HepG2 (cell line): Measurements from ENCODE around the gene MAN2A1. TPM values are rescaled to one million over a fixed set of nuclear protein-coding genes. Genes with fewer than 3 reads are reported as not detected.
A peak's percentile ranks its signal among the peaks of the same experiment; 100 is the strongest.
"Not testable (repeated sequence)": the region's sequence is repeated elsewhere in the genome, so short reads cannot be mapped to it uniquely, and the experiment has no call there.

ENCODE experiments used
- ATAC-seq: fragments of 200-7000 bp; cut with Tn5 transposase; 3 replicates; pipeline ENCODE4 v1.9.1; 2020; ENCODE audit warnings: mild to moderate bottlenecking, moderate library complexity
- BruUV-seq: library from RNA; stranded (reverse); fragments of 400-500 nt; replicated peaks from 2 replicates; lab custom pipeline; 2021; lab: Mats Ljungman, UMichigan
- CTCF ChIA-PET: fragments of 300-600 bp; formaldehyde crosslinking; extraction: SDS; loops from one replicate; lab custom pipeline; 2021; ENCODE audit warnings: low total read pairs, inconsistent platforms, low intra/inter-chr PET ratio; lab: Yijun Ruan, JAX
- POLR2A ChIA-PET: fragments of 350-600 bp; sonication (Branson Sonifier 250); formaldehyde crosslinking; loops from one replicate; lab custom pipeline; 2020; ENCODE audit warnings: antibody characterized with exemption, inconsistent platforms; lab: Yijun Ruan, JAX
- DNase-seq: peaks from one replicate; pipeline ENCODE4 v3.0.0-alpha.2; 2015; ENCODE audit warnings: low spot score
- FAIRE-seq: peaks from 3 replicates; lab custom pipeline; 2011; peaks lifted over from hg19 to GRCh38; lab: Jason Lieb, UNC
- H2AFZ ChIP-seq: one replicate; pipeline ENCODE4 v1.6.1; 2011; ENCODE audit warnings: low read length, inconsistent platforms
- H3K27ac ChIP-seq: fragments of 300-600 bp; 3 replicates; pipeline ENCODE4 v1.8.0; 2011; ENCODE audit warnings: mixed run types, mild to moderate bottlenecking, mixed read lengths, low read length, inconsistent platforms; ENCODE audit not compliant: insufficient read depth; ENCODE audit errors: extremely low read length
- H3K27me3 ChIP-seq, 2 experiments: fragments of 200-600 bp in 1 of 2; 2 replicates in 1 of 2; 3 replicates in 1 of 2; pipeline versions ENCODE4 v1.6.0 to v1.8.0; 2011; ENCODE audit warnings: low read length in 2 of 2, mild to moderate bottlenecking in 2 of 2, moderate library complexity in 2 of 2, inconsistent platforms in 1 of 2; ENCODE audit not compliant: insufficient read depth in 2 of 2, control insufficient read depth in 1 of 2
- H3K36me3 ChIP-seq, 2 experiments: fragments of 200-600 bp in 1 of 2; replicated peaks in 1 of 2; 2 replicates in 1 of 2; 3 replicates in 1 of 2; pipeline versions ENCODE4 v1.5.1 to v1.8.0; 2011; ENCODE audit warnings: low read length in 2 of 2, inconsistent platforms in 1 of 2; ENCODE audit not compliant: insufficient read depth in 2 of 2, control insufficient read depth in 1 of 2
- H3K4me1 ChIP-seq: 2 replicates; pipeline ENCODE4 v1.5.1; 2012; ENCODE audit warnings: low read length, inconsistent platforms; ENCODE audit not compliant: insufficient read depth
- H3K4me2 ChIP-seq: 2 replicates; pipeline ENCODE4 v1.6.0; 2011; ENCODE audit warnings: low read depth, low read length, inconsistent platforms
- H3K4me3 ChIP-seq, 3 experiments: fragments of 200-600 bp in 1 of 3; sonication (generic), shearing (Covaris generic) in 1 of 3; replicated peaks in 1 of 3; 2 replicates each; pipeline ENCODE4 v1.5.1; 2011 to 2016; ENCODE audit warnings: low read length in 3 of 3, inconsistent platforms in 2 of 3, low read depth in 2 of 3, mild to moderate bottlenecking in 2 of 3, control low read depth in 1 of 3, mixed read lengths in 1 of 3; ENCODE audit not compliant: insufficient read depth in 1 of 3
- H3K79me2 ChIP-seq: one replicate; pipeline ENCODE4 v1.6.1; 2011; ENCODE audit warnings: low read length, inconsistent platforms; ENCODE audit not compliant: insufficient read depth
- H3K9ac ChIP-seq: 2 replicates; pipeline ENCODE4 v1.6.0; 2011; ENCODE audit warnings: mild to moderate bottlenecking, low read depth, low read length, inconsistent platforms; ENCODE audit not compliant: insufficient read depth
- H3K9me3 ChIP-seq: 2 replicates; pipeline ENCODE4 v1.5.1; 2012; ENCODE audit warnings: mild to moderate bottlenecking, low read length
- H4K20me1 ChIP-seq: 2 replicates; pipeline ENCODE4 v1.6.0; 2011; ENCODE audit warnings: inconsistent platforms, mild to moderate bottlenecking, low read length, moderate library complexity; ENCODE audit not compliant: insufficient read depth
- MIXL1 ChIP-seq: IDR thresholded peaks from 2 replicates; pipeline ENCODE4 v1.6.1; 2016
- U2AF1 ChIP-seq: fragments of 200-400 bp; formaldehyde crosslinking; optimal IDR thresholded peaks from 2 replicates; pipeline ENCODE3; 2017; ENCODE audit warnings: mild to moderate bottlenecking, low read depth, low read length
- ZNF431 ChIP-seq: sonication (generic); formaldehyde crosslinking; IDR thresholded peaks from 2 replicates; pipeline ENCODE4 v1.9.0; 2022; ENCODE audit warnings: missing genetic modification reagents, low read depth, mild to moderate bottlenecking, borderline replicate concordance
- WGBS: methylation state at CpG from one replicate; pipeline ENCODE4 v1.1.6; 2017; ENCODE audit warnings: low lambda C conversion rate; 5-methylcytosine and 5-hydroxymethylcytosine counted together
- in situ Hi-C: cut with HindIII; loops from 2 replicates; pipeline ENCODE4 v1.10.0; 2017; ENCODE audit warnings: low pct_unique_long_range_greater_than_20kb; ENCODE audit not compliant: extremely low pct_ligation_motif_present
- intact Hi-C: fragments of 100-400 bp; cut with micrococcal nuclease; formaldehyde crosslinking; loops from one replicate; pipeline ENCODE4 v1.10.0; 2022; ENCODE audit not compliant: unreplicated experiment
- polyA plus RNA-seq, 8 experiments: library from polyadenylated mRNA; depleted of rRNA in 3 of 8; stranded (reverse) in 7 of 8; unstranded in 1 of 8; fragments of >200 nt; fragmentation: Illumina TruSeq in 4 of 8; extraction: Trizol in 4 of 8; gene quantifications; 2 replicates each; pipeline versions ENCODE4 v1.2.1 to v1.2.3, GENCODE V29; 2011 to 2016; ENCODE audit warnings: low read depth in 4 of 8, missing spikeins in 1 of 8, mixed read lengths in 1 of 8; ENCODE audit not compliant: insufficient read depth in 1 of 8
- total RNA-seq, 5 experiments: library from RNA; depleted of rRNA; stranded (reverse); fragments of >200 nt; fragmentation: Illumina TruSeq; extraction: Trizol; gene quantifications; 2 replicates each; pipeline ENCODE4 v1.2.3, GENCODE V29; 2016; ENCODE audit warnings: low read depth in 1 of 5

MAN2A1 gene
- total and polyA plus RNA-seq, 2 of the 13 experiments (the other 11 are each of a cell fraction or from before 2014, with no cell fraction given): 56.2 to 80.5 TPM

DNA sequence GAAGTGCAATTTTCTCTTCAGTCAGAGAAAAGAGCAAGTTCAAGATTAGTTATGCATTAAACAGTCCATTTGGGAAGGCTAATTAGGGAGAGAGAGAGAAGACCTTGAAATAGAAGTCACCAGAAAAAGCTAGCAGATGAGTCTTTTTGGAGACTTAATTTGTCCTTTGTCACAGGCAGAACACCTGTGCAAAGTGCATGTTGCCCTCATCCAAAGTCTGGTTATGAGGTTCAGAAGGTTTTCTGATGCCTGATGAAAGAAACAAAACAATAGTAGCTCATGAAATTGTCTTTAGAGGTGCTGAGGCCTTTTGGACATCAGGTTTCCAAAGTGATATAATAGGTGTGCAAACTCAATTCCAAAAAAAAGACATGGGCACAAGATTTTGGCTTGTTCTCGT, 199.3 kb downstream of the MAN2A1 start:
- no peaks in the 10 kb centered on the region for H3K79me2 ChIP-seq
- FAIRE-seq: no peak
- no peak overlapping the region for H3K27ac ChIP-seq
- H4K20me1 ChIP-seq: no peaks in the 10 kb centered on the region
- no peaks in the 10 kb centered on the region for H3K27me3 ChIP-seq
- no TSS peak for BruUV-seq
- no peak for ATAC-seq
- POLR2A ChIA-PET: interaction anchor here (1.9 kb wide), 1 partner anchor 13 kb away, joined by 6 read pairs; no protein-coding TSS in a partner anchor
- intact Hi-C loops: no loop called here
- H3K4me2 ChIP-seq: no peak overlapping the region
- no peak overlapping the region for H3K4me3 ChIP-seq
- TF ChIP-seq U2AF1 (no peak), MIXL1 (CRISPR knock-in tag) (0 out of 2 replicates have a peak, but pooled peaks have one; percentile 25)
- TF ChIP-seq, all 625 proteins: peak for 1
- Histone ChIP-seq H2AFZ (no peak overlapping the region), H3K36me3 (no peaks in the 10 kb centered on the region), H3K4me1 (peaks cover 6% of the 10 kb centered on the region), H3K9ac (no peak overlapping the region), H3K9me3 (no peaks in the 10 kb centered on the region)
- CTCF ChIA-PET: no interaction called here
- WGBS: 92% methylated on average over 1 of the region's 1 CpG
- DNase-seq: no peak
- in situ Hi-C loops: no loop called here

DNA sequence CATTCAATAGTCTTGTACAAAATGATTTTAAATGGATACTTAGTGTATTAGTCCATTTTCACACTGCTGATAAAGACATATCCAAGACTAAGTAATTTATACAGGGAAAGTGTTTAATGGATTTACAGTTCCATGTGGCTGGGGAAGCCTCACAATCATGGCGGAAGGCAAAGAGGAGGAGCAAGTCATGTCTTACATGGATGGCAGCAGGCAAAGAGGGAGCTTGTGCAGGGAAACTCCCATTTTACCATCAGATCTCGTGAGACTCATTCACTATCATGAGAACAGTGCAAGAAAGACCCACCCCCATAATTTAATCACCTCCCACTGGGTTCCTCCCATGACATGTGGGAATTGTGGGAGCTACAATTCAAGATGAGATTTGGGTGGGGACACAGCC, 203.5 kb downstream of the MAN2A1 start:
- peak; percentile 94 for TF ChIP-seq ZNF431
- H3K9ac ChIP-seq, H3K79me2 ChIP-seq, BruUV-seq, H3K27me3 ChIP-seq, CTCF ChIA-PET, H3K27ac ChIP-seq, H2AFZ ChIP-seq, DNase-seq, ATAC-seq, H3K4me2 ChIP-seq, H3K9me3 ChIP-seq, POLR2A ChIA-PET, FAIRE-seq, intact Hi-C loops, in situ Hi-C loops, H4K20me1 ChIP-seq, H3K4me3 ChIP-seq, H3K36me3 ChIP-seq: not testable (repeated sequence)
- 100% methylated on average over 2 of the region's 2 CpGs for WGBS
- peaks cover 19% of the 10 kb centered on the region for H3K4me1 ChIP-seq
